HG03135 (cell line): ENCODE results near the gene OR6C75.
"Not testable (repeated sequence)": the region's sequence is repeated elsewhere in the genome, so short reads cannot be mapped to it uniquely, and the experiment has no call there.

Source experiments
- ATAC-seq: cut with Tn5 transposase; IDR thresholded peaks from one replicate; pipeline ENCODE4 v1.9.1; 2021; ENCODE audit warnings: mild to moderate bottlenecking, moderate library complexity; ENCODE audit not compliant: unreplicated experiment

Gene OR6C75

DNA sequence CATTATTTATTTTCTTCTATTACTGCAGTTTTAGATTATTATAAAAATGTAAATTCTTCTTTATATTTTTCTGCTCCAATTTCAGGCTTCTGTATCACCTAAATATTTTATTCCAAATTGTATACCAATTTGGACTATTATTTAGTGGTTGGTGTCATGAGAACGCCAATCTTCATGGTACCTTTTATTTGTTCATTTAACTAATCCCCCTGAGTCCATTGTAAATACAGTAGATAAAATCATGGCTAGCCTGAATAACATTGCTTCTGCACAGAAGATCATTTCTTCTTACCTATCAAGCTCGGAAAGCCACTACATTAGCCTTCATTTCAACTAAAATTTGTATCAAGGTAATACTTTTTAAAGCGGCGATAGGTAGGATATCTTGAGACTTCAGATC lies at the start of gene OR6C75:
OR6C75 (plus strand) TSS at position 301 of the 400 bp plus-strand sequence. CDS start 2,136 bp downstream, outside the sequence.
- no peak for ATAC-seq

DNA sequence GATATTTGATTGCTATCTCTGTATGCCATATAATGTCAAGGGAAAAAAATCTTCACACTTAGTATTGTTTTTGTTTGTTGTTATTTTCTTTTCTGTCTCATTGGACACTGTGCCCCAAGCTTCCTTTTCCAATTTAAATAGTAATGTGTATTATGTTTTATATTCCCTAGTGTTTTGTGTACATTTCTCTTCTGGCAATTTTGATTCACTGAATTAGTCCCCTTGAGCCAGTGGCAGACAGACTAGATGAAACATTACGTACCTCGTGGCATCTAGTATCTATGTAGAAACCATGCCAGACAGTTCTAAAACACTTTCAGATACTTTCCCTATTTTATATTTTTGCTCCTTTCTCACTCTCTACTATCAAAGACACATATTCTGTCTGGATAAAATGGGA lies 48.7 kb upstream of the OR6C75 start, which contains the start of gene OR6C1:
OR6C1 (plus strand) TSS at position 301 of the 400 bp plus-strand sequence. CDS start 6,257 bp downstream, outside the sequence.
- ATAC-seq = no peak

DNA sequence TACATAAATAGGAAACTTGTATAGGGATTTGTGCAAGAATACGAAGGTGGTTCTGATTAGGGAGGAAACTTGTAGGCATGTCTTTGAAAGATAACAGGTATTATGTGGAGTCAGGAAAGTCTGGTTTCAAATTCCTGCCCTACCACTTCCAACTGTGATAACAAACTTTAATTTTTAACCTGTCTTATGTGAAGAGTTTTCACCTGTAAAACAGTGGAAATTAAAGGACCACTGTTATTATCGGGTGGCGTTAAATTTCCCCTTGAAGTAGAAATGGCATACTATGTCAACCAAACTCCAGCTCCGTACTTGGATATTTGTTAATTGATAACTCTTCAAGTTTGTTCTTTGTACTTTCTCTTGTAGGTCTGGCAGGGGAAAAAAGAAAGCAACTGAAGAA lies 42.6 kb upstream of the OR6C75 start:
- no peak for ATAC-seq

DNA sequence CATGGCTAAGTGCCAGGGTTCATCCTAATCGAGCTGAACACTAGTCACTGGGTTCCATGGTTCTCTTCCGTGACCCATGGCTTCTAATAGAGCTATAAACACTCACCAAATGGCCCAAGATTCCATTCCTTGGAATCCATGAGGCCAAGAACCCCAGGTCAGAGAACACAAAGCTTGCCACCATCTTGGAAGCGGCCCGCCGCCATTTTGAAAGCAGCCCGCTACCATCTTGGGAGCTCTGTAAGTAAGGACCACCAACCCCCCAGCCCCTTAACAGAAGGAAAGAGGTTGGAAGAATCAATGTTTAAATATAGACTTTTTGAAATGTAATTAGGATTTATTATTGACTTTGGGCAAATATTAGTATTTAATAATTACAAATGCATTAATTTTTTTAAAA lies 37.0 kb upstream of the OR6C75 start:
- ATAC-seq = not testable (repeated sequence)

DNA sequence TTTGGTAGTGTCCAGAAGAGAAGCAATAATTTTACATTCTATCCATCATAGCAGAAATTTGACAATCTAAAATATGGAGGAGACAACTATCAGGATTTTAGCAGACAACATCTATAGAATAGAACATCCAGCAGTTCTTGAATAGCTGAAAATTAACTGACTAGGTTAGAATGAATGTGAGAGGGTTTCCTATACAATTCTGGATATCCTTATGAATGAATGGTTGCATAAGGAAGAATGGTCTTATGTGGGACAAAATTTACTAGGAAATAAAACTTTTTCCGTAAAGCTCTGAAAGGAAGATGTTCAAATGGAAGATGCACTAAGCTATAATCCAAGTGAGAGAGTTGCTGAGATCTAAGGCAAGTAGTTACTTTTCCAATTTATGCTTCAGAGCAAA lies 32.3 kb upstream of the OR6C75 start, which contains the start of gene OR6C3:
OR6C3 (plus strand) TSS at position 301 of the 400 bp plus-strand sequence. CDS start 955 bp downstream, outside the sequence.
- no peak for ATAC-seq

DNA sequence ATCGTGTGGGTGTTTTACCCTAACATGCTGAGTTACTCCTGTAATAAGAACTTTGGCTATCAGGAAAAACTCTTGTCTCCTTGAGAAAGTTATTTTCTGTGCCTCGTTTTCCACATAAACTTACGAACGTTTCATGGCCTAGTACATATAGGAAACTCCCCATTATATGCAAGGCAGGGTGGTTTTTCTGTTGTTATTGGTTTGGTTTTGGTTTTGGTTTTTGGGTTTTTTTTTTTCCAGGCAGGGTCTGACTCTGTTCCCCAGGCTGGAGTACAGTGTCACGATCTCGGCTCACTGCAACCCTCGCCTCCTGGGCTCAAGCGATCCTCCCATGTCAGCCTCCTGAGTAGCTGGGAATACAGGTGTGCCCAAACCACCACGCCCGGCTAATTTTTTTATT lies 26.8 kb upstream of the OR6C75 start:
- no peak for ATAC-seq

DNA sequence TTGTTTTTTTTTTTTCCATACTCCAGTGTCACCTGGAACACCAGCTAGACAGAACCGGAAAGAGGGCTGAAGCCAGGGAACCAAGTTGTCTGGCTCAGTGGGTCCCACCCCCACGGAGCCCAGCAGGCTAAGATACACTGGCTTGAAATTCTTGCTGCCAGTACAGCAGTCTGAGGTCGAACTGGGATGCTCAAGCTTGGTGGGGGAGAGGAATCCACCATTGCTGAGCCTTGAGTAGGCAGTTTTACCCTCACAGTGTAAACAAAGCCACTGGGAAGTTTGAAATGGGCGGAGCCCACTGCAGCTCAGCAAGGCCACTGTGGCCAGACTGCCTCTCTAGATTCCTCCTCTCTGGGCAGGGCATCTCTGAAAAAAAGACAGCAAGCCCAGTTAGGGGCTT lies 7.4 kb upstream of the OR6C75 start:
- not testable (repeated sequence) for ATAC-seq

DNA sequence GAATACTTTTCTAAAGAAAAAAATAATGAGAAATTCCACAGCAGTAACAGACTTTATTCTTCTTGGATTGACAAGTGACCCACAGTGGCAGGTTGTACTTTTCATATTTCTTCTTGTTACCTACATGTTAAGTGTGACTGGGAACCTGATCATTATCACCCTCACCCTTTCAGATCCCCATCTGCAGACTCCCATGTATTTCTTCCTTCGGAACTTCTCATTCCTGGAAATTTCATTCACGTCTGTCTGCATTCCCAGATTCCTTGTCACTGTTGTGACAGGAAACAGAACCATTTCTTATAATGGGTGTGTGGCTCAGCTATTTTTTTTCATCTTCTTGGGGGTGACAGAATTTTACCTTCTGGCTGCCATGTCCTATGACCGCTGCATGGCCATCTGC lies 2.3 kb downstream of the OR6C75 start:
- no peak for ATAC-seq

DNA sequence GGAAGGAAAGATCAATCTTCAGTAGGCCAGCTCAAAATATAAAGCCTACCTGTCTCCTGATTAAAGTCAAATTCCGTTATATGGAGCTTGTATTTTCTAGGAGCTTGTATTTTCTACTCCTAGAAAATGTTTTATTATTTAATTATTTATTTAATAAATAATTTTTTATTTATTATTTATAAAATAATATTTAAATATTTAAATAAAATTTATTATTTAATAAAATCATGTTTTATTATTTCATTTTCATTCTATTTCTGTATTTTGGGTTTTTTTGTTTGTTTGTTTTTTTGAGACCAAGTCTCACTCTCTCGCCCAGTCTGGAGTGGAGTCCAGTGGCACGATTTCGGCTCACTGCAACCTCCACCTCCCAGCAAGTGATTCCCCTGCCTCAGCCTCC lies 9.7 kb downstream of the OR6C75 start:
- ATAC-seq = no peak

DNA sequence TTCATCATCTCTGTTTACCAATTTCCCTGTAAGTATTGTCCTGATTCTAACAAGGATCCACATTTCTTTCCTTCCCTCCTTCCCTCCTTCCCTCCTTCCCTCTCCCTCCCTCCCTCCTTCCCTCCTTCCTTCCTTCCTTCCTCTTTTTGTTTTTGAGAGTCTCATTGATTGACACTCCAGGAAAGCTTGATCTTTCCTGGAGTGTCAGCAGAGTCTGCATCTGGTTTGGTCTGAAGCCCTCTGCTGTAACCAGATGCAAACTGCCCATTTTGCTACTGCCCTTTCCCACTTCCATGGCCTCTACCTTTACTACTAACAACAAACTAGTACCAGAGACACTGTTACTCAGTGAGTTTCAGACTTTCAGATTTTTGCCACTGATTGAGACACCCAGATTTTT lies 23.1 kb downstream of the OR6C75 start:
- ATAC-seq = no peak

DNA sequence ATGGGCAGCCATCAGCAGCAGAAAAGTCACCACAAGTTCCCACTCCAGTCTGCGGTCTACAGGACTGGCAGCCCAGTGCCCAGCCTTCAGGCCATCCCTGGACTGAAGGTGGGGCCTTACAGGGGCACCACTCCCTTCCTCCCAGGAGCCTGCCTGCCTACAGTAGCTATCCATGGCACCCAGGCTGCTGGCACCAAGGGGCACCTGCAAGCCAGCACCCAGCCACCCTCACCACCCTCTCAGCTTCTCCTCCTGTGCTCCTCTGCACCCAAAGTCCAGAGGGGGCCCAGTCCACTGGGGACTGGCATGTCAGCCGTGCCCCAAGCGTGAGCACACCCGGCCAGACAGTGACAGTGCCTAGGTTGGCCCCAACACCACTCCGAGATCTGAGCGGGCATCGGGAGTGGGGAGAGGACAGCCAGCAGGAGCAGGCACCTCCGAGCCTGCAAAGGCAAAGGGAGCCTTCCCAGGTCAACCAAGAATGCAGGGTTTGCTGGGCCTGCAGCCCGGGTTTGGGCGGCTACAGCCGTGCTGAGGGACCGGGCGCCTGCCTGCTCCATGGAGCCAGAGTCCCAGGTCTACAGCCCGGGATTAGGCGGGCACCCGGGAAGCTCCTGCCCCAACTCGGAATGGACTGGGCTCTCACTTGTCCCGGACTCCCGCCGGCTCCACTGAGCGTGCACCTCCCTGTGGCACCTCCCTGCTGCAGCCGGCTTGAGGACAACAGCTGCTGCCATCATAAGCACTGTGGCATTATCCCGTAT lies 29.4 kb downstream of the OR6C75 start:
- ATAC-seq = no peak

DNA sequence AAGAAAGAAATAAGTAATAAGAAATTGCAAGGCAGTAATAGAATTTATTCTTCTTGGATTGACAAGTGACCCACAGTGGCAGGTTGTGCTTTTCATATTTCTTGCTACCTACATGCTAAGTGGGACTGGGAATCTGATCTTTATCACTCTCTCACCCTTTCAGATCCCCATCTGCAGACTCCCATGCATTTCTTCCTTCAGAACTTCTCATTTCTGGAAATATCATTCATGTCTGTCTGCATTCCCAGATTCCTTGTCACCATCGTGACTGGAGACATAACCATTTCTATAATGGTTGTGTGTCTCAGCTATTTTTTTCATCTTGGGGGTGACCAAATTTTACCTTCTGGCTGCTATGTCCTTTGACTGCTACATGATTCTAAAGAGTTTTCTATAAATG lies 33.6 kb downstream of the OR6C75 start:
- no peak for ATAC-seq

DNA sequence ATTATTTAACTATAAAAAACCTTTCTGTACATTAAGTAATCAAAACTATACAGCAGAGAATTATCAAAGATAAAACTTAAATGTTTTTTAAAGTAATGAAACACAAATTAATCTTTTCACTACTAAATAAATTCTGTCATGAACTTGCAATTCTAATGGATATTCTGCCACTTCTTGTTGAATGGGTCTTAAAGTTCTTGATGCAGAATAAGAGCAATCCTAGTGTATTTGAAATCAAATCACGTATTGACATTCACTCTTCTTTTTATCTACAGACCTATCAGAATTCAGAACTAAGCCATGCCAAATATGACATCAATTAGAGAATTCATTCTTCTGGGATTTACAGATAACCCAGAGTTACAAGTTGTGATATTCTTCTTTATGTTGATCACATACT lies 37.5 kb downstream of the OR6C75 start, which contains the start of gene OR6C65:
OR6C65 (plus strand) TSS at position 301 of the 400 bp plus-strand sequence; CDS start at position 301, 0 bp downstream.
- no peak for ATAC-seq

DNA sequence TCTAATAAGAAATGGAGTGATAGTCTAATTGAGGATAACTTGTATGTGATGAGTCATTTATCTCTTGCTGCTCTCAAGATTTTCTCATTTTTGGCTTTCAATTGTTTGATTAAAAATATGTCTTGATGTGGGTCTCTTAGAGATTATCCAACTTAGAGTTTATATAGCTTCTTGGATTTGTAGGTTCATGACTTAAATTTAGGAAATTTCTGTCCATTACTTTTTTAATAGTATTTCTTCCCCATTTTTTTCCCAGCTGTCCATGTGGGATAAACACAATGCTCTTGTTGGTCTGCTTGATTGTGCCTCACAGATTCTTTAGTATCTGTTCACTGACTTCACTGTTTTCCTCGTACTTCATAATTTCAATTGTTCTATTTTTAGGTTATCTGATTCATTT lies 45.1 kb downstream of the OR6C75 start:
- no peak for ATAC-seq

DNA sequence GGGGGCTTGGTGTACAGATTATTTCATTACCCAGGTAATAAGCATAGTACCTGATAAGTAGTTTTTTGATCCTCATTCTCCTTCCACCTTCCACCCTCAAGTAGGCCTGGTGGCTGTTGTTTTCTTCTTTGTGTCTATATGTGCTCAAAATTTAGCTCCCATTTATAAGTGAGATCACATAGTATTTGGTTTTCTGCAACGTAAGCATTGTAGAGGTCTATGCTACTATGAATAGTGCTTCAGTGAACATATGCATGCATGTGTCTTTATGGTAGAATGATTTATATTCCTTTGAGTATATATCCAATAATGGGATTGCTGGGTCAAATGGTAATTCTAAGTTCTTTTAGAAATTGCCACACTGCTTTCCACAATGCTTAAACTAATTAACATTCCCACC lies 46.4 kb downstream of the OR6C75 start:
- not testable (repeated sequence) for ATAC-seq

DNA sequence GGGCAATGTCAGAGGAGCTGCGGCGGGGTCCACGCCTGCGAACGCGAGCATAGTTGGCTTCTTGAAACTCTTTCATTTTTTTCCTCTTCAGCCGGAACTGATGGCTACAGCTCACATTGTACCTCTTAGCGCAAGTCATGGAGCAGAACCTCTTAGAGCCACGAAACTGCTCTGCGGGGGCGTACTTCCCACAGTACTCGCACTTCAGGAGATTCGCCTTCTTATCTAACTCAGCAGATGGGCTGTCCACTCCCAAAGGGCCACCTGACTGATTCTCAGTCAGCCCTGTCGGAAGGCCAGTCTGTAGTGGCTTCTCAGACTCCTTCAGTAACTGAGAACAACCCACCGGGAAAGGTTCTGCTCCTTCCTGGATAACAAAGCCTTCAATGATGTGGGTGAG lies 49.4 kb downstream of the OR6C75 start:
- not testable (repeated sequence) for ATAC-seq

DNA sequence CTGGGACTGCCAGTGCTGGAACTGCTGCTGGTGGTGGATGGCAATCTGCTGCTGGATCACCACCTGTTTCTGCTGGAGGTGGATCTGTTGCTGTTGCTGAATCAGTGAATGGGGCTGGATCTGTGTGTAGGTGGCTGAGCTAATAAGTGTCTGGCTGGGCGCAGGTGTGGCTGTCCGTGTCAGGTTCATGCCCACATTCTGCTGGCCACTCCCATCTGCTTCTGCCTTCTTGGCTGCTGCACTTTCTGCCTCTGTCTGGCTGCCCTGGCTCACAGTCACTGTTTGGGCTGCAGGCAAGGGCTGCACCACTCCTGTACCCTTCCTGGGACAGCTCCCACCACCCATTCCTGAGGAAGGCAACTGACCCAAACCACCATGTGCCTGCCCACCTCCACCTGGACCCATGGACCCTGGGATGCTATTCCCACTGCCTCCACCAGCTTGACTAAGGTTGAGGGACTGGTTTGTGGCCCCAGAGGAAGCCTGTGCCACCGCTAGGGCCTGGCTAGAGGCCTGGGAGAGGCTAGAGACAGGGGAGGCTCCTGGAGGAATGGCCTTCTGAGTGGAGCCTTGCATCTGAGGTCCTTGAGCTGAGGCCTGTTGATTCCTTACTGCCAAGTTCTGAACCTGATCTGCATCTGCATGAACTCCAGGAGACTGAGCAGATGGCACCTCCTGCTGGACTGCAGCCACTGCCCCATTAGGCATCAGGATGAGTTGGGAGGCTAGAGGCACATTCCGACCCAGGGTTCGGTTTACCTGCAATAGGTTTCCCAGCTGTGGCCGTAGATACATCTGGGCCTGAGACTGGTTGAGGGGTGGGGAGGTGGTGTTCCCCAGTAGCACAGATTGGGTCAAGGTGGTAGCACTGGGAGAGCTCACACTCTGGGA lies 51.0 kb downstream of the OR6C75 start:
- not testable (repeated sequence) for ATAC-seq

DNA sequence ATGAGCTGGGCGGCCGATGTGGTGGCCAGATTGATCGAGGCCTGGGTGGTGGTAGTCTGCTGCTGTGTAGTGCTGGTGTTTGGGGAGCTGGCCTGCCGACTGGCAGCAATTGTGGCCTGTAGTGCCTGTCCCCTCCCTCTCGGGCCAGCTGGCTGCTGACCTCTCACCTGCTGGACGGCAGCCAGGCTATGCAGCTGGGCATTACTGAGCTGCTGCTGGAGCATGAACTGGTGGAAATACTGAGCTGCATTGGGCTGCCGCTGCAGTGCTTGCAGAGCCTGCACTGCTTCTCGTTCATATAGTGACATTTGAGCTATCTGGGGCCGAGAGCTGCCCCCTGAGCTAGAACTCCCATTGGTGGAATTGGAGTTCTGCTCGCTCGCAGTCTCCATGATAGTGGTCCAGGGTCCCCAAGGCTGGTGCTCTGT lies 51.6 kb downstream of the OR6C75 start:
- ATAC-seq = not testable (repeated sequence)

DNA sequence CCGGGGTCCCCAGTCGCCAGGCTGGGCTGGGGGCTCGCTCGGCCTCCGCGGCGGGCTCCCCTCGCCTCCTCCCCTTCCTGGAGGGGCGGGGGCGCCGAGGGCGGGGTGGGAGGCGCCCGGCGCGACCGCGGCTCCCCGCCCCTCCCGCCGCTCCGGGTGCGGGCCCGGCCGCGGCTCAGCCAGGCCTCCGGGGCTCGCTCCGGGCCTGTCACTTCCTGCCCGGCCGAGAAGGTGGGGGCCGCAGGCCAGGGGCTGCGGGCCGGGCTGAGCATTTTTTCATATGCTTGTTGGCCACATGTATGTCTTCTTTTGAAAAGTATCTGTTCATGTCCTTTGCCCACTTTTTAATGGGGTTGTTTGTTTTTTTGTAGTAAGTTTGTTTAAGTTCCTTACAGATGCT lies 52.1 kb downstream of the OR6C75 start:
- not testable (repeated sequence) for ATAC-seq

DNA sequence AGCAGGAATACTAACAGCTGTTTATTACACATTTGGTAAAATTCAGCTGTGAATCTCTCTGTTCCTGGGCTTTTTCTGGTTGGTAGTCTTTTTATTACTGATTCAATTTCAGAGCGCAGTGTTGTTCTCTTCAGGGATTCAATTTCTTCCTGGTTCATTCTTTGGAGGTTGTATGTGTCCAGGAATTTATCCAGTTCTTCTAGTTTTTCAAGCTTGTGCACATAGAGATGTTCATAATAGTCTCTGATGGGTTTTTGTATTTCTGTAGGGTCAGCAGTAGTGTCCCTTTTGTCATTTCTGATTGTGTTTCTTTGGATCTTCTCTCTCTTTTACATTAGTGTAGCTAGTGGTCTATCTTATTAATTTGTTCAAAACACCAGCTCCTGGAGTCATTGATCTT lies 54.2 kb downstream of the OR6C75 start:
- ATAC-seq = no peak
